ENCODE data around the gene SETDB1. TPM values are rescaled to one million over a fixed set of nuclear protein-coding genes. Genes with fewer than 3 reads are reported as not detected.

Gene SETDB1
- total and polyA plus RNA-seq, 12 donors = 12.6 to 52.9 (median 35.6) TPM

DNA sequence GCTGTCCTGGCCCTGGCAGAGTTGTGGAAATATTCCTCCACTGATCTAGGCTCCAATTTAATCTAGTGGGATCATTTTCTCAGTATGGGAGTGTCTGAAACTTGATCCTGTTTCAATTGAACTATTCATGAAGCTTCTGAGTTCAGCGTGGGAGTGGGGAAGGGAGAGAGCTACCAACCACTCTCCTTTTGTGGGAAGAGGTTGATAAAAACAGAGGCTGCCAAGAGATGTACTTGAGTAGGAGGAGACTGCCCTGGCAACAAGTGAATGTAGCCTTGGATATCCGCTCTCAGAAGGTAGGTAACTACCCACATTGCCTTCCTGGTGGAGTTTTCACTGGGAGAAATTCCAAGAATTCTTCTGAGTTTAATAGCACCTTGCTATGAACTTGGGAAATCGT lies 39.1 kb upstream of the SETDB1 start, which contains the start of gene CTXND2:
Gene CTXND2 (plus strand): TSS at position 119 of the 400 bp plus-strand sequence. CDS start 25,179 bp downstream, outside the sequence.
- intact Hi-C loops (cut with DNase I) = no loop called here
- H3K9me3 ChIP-seq (replicated peaks in 1 of 3) = no peaks in the 10 kb centered on the region
- TF ChIP-seq POLR2A (IDR thresholded peaks at IDR 0.05) = no peak
- TF ChIP-seq, protein P1, sequence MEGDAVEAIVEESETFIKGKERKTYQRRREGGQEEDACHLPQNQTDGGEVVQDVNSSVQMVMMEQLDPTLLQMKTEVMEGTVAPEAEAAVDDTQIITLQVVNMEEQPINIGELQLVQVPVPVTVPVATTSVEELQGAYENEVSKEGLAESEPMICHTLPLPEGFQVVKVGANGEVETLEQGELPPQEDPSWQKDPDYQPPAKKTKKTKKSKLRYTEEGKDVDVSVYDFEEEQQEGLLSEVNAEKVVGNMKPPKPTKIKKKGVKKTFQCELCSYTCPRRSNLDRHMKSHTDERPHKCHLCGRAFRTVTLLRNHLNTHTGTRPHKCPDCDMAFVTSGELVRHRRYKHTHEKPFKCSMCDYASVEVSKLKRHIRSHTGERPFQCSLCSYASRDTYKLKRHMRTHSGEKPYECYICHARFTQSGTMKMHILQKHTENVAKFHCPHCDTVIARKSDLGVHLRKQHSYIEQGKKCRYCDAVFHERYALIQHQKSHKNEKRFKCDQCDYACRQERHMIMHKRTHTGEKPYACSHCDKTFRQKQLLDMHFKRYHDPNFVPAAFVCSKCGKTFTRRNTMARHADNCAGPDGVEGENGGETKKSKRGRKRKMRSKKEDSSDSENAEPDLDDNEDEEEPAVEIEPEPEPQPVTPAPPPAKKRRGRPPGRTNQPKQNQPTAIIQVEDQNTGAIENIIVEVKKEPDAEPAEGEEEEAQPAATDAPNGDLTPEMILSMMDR (IDR thresholded peaks at IDR 0.05) = no peak
- H3K27me3 ChIP-seq = no peaks in the 10 kb centered on the region
- no peak within 1 kb of the TSS for H3K4me3 ChIP-seq
- DNase-seq = no peak
- 34 to 45% (median 40%) methylated on average over 3 of the region's 3 CpGs for WGBS, 4 donors
- no peaks in the 10 kb centered on the region for H3K36me3 ChIP-seq (replicated peaks in 1 of 2)
- no peaks in the 10 kb centered on the region for H3K4me1 ChIP-seq (replicated peaks in 1 of 2)
- H3K27ac ChIP-seq = no peak within 1 kb of the TSS

DNA sequence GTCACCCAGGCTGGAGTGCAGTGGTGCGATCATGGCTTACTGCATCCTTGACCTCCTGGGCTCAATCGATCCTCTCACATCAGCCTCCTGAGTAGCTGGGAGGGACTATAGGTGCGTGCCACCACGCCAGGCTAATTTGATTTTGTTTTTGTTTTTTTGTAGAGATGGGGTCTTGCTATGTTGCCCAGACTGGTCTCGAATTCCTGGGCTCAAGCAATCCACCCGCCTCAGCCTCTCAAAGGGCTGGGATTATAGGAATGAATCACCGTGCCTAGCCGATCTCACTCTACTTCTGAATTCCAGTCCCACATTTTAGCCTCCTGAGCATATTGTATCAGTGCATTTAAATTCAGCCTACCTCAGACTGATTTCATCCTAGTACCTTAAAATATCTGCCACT lies 37.4 kb upstream of the SETDB1 start:
- no peak overlapping the region for H3K27ac ChIP-seq
- DNase-seq = no peak
- H3K4me1 ChIP-seq (replicated peaks in 1 of 2) = no peaks in the 10 kb centered on the region
- no peak overlapping the region for H3K4me3 ChIP-seq
- H3K9me3 ChIP-seq (replicated peaks in 1 of 3) = no peaks in the 10 kb centered on the region
- H3K27me3 ChIP-seq = no peaks in the 10 kb centered on the region
- no peaks in the 10 kb centered on the region for H3K36me3 ChIP-seq (replicated peaks in 1 of 2)
- 82 to 94% (median 84%) methylated on average over 8 of the region's 8 CpGs for WGBS, 4 donors
- TF ChIP-seq POLR2A (IDR thresholded peaks at IDR 0.05) = no peak
- TF ChIP-seq, protein P1 (IDR thresholded peaks at IDR 0.05) = no peak
- intact Hi-C loops (cut with DNase I) = no loop called here

DNA sequence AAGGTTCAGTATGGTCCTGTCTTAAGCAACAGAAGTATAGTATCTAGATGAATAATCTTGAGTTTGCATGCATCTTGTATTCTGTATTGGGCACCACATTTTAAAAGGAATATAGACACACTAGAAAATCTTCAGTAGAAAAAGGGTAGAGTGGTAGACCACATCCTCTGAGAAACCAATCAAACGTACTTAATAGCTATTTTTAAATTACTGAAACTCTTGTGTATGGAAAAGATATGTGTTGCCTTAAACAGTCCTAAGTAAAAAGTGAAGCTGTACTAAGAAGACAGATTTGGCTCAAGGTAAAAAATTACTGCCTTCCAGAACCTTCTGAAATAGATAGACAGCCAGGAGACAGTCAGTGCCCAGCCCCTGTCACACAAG lies 36.1 kb upstream of the SETDB1 start:
- WGBS, 4 donors = 37 to 50% (median 46%) methylated on average over 1 of the region's 1 CpG

DNA sequence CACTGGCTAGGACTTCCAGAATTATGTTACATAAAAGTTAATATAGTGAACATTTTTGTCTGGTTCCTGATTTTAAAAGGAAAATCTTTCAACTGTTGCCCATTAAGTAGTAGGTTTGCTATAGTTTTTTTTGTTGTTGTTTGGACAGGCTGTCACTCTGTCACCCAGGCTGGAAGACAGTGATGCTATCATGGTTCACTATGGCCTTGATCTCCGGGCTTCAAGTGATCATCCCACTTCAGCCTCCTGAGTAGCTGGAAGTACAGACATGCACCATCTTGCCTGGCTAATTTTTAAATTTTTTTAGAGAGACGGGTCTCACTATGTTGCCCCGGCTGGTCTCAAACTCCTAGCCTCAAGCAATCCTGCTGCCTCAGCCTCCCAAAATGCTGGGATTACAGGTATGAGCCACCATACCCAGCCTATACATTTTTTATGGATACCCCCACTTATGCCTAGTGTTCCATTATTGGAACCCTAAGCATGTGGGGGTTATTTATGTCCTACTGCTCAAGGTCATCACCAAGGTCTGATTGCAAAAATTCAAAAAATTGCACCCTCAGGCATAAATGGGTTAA lies 32.7 kb upstream of the SETDB1 start:
- no peaks in the 10 kb centered on the region for H3K27me3 ChIP-seq
- H3K4me1 ChIP-seq (replicated peaks in 1 of 2) = no peaks in the 10 kb centered on the region
- no peaks in the 10 kb centered on the region for H3K9me3 ChIP-seq (replicated peaks in 1 of 3)
- no peaks in the 10 kb centered on the region for H3K36me3 ChIP-seq (replicated peaks in 1 of 2)
- no peak for DNase-seq
- TF ChIP-seq, protein P1 (IDR thresholded peaks at IDR 0.05) = no peak
- no peak for TF ChIP-seq POLR2A (IDR thresholded peaks at IDR 0.05)
- no peak overlapping the region for H3K4me3 ChIP-seq
- H3K27ac ChIP-seq = no peak overlapping the region
- 69 to 73% (median 71%) methylated on average over 3 of the region's 3 CpGs for WGBS, 4 donors
- intact Hi-C loops (cut with DNase I) = no loop called here

More for the DNA sequence above, 36.1 kb upstream of the SETDB1 start:
- H3K4me3 ChIP-seq = no peak overlapping the region
- H3K9me3 ChIP-seq (replicated peaks in 1 of 3) = no peaks in the 10 kb centered on the region
- no peak overlapping the region for H3K27ac ChIP-seq
- TF ChIP-seq, protein P1 (IDR thresholded peaks at IDR 0.05) = no peak
- TF ChIP-seq POLR2A (IDR thresholded peaks at IDR 0.05) = no peak
- no peaks in the 10 kb centered on the region for H3K36me3 ChIP-seq (replicated peaks in 1 of 2)
- no peaks in the 10 kb centered on the region for H3K27me3 ChIP-seq
- intact Hi-C loops (cut with DNase I) = no loop called here
- no peaks in the 10 kb centered on the region for H3K4me1 ChIP-seq (replicated peaks in 1 of 2)
- no peak for DNase-seq

Data from adrenal gland (tissue), 12 donors.